ENCODE data around the gene CARS2. TPM values are rescaled to one million over a fixed set of nuclear protein-coding genes. Genes with fewer than 3 reads are reported as not detected.

CARS2 gene
- total RNA-seq, 1 experiment from 2014 or later, result 70.9 TPM

DNA sequence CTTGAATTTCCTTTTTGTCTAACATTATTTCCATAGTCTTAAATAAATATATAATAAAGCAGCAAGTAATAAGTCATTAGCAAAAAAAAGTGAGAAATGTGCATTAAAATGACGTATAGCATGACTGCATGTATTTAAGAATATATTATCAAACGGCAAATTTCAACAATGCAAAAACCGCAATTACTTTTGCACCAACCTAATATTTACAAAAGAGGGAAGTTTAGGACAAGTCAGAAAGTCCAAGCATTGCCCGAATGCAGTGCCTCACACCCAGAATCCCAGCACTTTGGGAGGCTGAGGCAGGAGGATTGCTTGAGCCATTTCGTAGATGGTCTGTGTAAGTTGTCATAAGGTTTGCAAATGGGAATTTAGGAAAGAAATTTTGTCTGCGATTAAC lies 100.8 kb downstream of the CARS2 start:
- no peaks in the 10 kb centered on the region for H3K79me2 ChIP-seq (ENCODE audit: low read length)
- ChIA-PET CTCF (no interaction called here), POLR2A (ENCODE audit: unreplicated experiment) (no interaction called here)
- intact Hi-C loops (cut with micrococcal nuclease), result no loop called here
- no TSS peak for BruUV-seq (replicated peaks)
- no peak overlapping the region for H3K27ac ChIP-seq (ENCODE audit: low read length)
- no peaks in the 10 kb centered on the region for H4K20me1 ChIP-seq (ENCODE audit: low read length)
- H3K4me3 ChIP-seq (ENCODE audit: low read length), result no peak overlapping the region
- no peaks in the 10 kb centered on the region for H3K36me3 ChIP-seq (ENCODE audit: low read depth, low read length)
- DNase-seq (no peak), ATAC-seq (no peak)
- H3K4me2 ChIP-seq (ENCODE audit: low read length), result no peak overlapping the region
- peaks cover 5% of the 10 kb centered on the region for H3K4me1 ChIP-seq (ENCODE audit: insufficient read depth, low read length)
- no peaks in the 10 kb centered on the region for H3F3A ChIP-seq (ENCODE audit: low read length, unreplicated experiment)
- no peaks in the 10 kb centered on the region for H3K9me3 ChIP-seq (ENCODE audit: low read length)
- H3K9ac ChIP-seq (ENCODE audit: low read length), result no peak overlapping the region
- H2AFZ ChIP-seq (ENCODE audit: low read length), result no peak overlapping the region
- no peaks in the 10 kb centered on the region for H3K9me2 ChIP-seq (replicated peaks; ENCODE audit: low read length)
- TF ChIP-seq, protein P1, sequence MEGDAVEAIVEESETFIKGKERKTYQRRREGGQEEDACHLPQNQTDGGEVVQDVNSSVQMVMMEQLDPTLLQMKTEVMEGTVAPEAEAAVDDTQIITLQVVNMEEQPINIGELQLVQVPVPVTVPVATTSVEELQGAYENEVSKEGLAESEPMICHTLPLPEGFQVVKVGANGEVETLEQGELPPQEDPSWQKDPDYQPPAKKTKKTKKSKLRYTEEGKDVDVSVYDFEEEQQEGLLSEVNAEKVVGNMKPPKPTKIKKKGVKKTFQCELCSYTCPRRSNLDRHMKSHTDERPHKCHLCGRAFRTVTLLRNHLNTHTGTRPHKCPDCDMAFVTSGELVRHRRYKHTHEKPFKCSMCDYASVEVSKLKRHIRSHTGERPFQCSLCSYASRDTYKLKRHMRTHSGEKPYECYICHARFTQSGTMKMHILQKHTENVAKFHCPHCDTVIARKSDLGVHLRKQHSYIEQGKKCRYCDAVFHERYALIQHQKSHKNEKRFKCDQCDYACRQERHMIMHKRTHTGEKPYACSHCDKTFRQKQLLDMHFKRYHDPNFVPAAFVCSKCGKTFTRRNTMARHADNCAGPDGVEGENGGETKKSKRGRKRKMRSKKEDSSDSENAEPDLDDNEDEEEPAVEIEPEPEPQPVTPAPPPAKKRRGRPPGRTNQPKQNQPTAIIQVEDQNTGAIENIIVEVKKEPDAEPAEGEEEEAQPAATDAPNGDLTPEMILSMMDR (conservative IDR thresholded peaks at IDR 0.05; ENCODE audit: low read depth, low read length), result no peak
- TF ChIP-seq EZH2phosphoT487 (IDR thresholded peaks at IDR 0.05; ENCODE audit: borderline replicate concordance, low read length), result no peak
- no peak for TF ChIP-seq EZH2 (IDR thresholded peaks at IDR 0.05; ENCODE audit: low read length, unreplicated experiment)
- H3K27me3 ChIP-seq (ENCODE audit: low read length), result no peaks in the 10 kb centered on the region

- no TSS peak for BruUV-seq (replicated peaks)
- DNase-seq (no peak), ATAC-seq (no peak)
- Histone ChIP-seq H3K9me3 (ENCODE audit: low read length) (no peaks in the 10 kb centered on the region), H3K36me3 (ENCODE audit: low read depth, low read length) (no peaks in the 10 kb centered on the region), H3K9ac (ENCODE audit: low read length) (no peak overlapping the region), H3K9me2 (replicated peaks; ENCODE audit: low read length) (no peaks in the 10 kb centered on the region), H3K4me2 (ENCODE audit: low read length) (no peak overlapping the region), H3K79me2 (ENCODE audit: low read length) (no peaks in the 10 kb centered on the region), H4K20me1 (ENCODE audit: low read length) (no peaks in the 10 kb centered on the region), H3K27me3 (ENCODE audit: low read length) (no peaks in the 10 kb centered on the region), H3K4me3 (ENCODE audit: low read length) (no peak overlapping the region), H3F3A (ENCODE audit: low read length, unreplicated experiment) (no peaks in the 10 kb centered on the region), H3K27ac (ENCODE audit: low read length) (no peak overlapping the region), H3K4me1 (ENCODE audit: insufficient read depth, low read length) (no peaks in the 10 kb centered on the region), H2AFZ (ENCODE audit: low read length) (no peak overlapping the region)
- TF ChIP-seq EZH2phosphoT487 (IDR thresholded peaks at IDR 0.05; ENCODE audit: borderline replicate concordance, low read length), result no peak
- no peak for TF ChIP-seq EZH2 (IDR thresholded peaks at IDR 0.05; ENCODE audit: low read length, unreplicated experiment)
- TF ChIP-seq, protein P1 (conservative IDR thresholded peaks at IDR 0.05; ENCODE audit: low read depth, low read length), result no peak
- ChIA-PET CTCF (interaction anchor here (0.7 kb wide), 1 partner anchor 47 kb away, joined by 6 read pairs; no protein-coding TSS in a partner anchor), POLR2A (ENCODE audit: unreplicated experiment) (no interaction called here)
- intact Hi-C loops (cut with micrococcal nuclease), result no loop called here
Measured at GRCh38 chr13:110600980-110601379, 104.9 kb downstream of the CARS2 start.

- no peak overlapping the region for H2AFZ ChIP-seq (ENCODE audit: low read length)
- H3K36me3 ChIP-seq (ENCODE audit: low read depth, low read length), result no peaks in the 10 kb centered on the region
- POLR2A ChIA-PET (ENCODE audit: unreplicated experiment), result no interaction called here
- intact Hi-C loops (cut with micrococcal nuclease), result no loop called here
- H3F3A ChIP-seq (ENCODE audit: low read length, unreplicated experiment), result no peaks in the 10 kb centered on the region
- H3K4me2 ChIP-seq (ENCODE audit: low read length), result no peak overlapping the region
- no peaks in the 10 kb centered on the region for H3K9me2 ChIP-seq (replicated peaks; ENCODE audit: low read length)
- TF ChIP-seq, protein P1 (conservative IDR thresholded peaks at IDR 0.05; ENCODE audit: low read depth, low read length), result no peak
- no peak for TF ChIP-seq EZH2phosphoT487 (IDR thresholded peaks at IDR 0.05; ENCODE audit: borderline replicate concordance, low read length)
- TF ChIP-seq EZH2 (IDR thresholded peaks at IDR 0.05; ENCODE audit: low read length, unreplicated experiment), result no peak
- no peaks in the 10 kb centered on the region for H4K20me1 ChIP-seq (ENCODE audit: low read length)
- H3K4me3 ChIP-seq (ENCODE audit: low read length), result no peak overlapping the region
- no peaks in the 10 kb centered on the region for H3K27me3 ChIP-seq (ENCODE audit: low read length)
- H3K9ac ChIP-seq (ENCODE audit: low read length), result no peak overlapping the region
- no TSS peak for BruUV-seq (replicated peaks)
- no peak for ATAC-seq
- no peak for DNase-seq
- no peaks in the 10 kb centered on the region for H3K79me2 ChIP-seq (ENCODE audit: low read length)
- CTCF ChIA-PET, result no interaction called here
- H3K27ac ChIP-seq (ENCODE audit: low read length), result no peak overlapping the region
- H3K4me1 ChIP-seq (ENCODE audit: insufficient read depth, low read length), result no peaks in the 10 kb centered on the region
- H3K9me3 ChIP-seq (ENCODE audit: low read length), result no peaks in the 10 kb centered on the region
Measured at GRCh38 chr13:110600261-110600819, 105.6 kb downstream of the CARS2 start.
